HCT116 (cell line): Measurements from ENCODE around the gene AP1B1.

Experiments used
- JUND ChIP-seq: IDR thresholded peaks from 2 replicates; pipeline ENCODE4 v1.6.1; 2012
- POLR2A ChIP-seq: IDR thresholded peaks from 2 replicates; pipeline ENCODE4 v1.7.0; 2011; ENCODE audit warnings: borderline replicate concordance; ENCODE audit not compliant: insufficient read depth, insufficient read length; ENCODE audit errors: extremely low read depth
- TF ChIP-seq, protein P1 (sequence below): IDR thresholded peaks from 2 replicates; pipeline ENCODE4 v1.6.1; 2012
- TF ChIP-seq, protein P2 (sequence below), 3 experiments: fragments of 200-600 bp in 1 of 3; sonication (generic) in 1 of 3; IDR thresholded peaks in 2 of 3; conservative IDR thresholded peaks in 1 of 3; 2 replicates each; pipeline ENCODE4 v1.5.1; 2012 to 2017; ENCODE audit warnings: low read depth in 2 of 3, low read length in 2 of 3, antibody characterized with exemption in 1 of 3, borderline replicate concordance in 1 of 3, control low read depth in 1 of 3, mild to moderate bottlenecking in 1 of 3, mixed read lengths in 1 of 3, mixed run types in 1 of 3, moderate library complexity in 1 of 3; ENCODE audit not compliant: insufficient read depth in 1 of 3

DNA sequence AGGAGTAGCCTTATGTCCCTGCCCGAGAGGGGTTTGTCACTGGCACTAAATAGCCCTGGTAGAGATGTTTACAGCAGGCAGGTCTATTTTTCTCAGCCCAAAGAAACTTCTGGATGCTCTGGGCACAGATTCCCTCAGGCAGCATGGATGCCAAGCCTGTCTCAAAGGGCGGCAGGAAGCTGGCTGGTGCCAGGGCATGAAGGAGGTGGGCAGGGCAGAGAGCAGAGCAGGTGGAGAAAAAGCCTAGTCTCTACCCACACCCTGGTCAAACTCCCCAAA is 86.0 kb downstream of the AP1B1 start:
- TF ChIP-seq POLR2A (no peak), JUND (no peak)
- TF ChIP-seq, protein P1, sequence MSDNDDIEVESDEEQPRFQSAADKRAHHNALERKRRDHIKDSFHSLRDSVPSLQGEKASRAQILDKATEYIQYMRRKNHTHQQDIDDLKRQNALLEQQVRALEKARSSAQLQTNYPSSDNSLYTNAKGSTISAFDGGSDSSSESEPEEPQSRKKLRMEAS, result no peak
- TF ChIP-seq, protein P2, sequence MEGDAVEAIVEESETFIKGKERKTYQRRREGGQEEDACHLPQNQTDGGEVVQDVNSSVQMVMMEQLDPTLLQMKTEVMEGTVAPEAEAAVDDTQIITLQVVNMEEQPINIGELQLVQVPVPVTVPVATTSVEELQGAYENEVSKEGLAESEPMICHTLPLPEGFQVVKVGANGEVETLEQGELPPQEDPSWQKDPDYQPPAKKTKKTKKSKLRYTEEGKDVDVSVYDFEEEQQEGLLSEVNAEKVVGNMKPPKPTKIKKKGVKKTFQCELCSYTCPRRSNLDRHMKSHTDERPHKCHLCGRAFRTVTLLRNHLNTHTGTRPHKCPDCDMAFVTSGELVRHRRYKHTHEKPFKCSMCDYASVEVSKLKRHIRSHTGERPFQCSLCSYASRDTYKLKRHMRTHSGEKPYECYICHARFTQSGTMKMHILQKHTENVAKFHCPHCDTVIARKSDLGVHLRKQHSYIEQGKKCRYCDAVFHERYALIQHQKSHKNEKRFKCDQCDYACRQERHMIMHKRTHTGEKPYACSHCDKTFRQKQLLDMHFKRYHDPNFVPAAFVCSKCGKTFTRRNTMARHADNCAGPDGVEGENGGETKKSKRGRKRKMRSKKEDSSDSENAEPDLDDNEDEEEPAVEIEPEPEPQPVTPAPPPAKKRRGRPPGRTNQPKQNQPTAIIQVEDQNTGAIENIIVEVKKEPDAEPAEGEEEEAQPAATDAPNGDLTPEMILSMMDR (IDR thresholded peaks at IDR 0.05 in 2 of 3, conservative IDR thresholded peaks at IDR 0.05 in 1 of 3; ENCODE audit: borderline replicate concordance in 1 of 3, insufficient read depth in 1 of 3, low read depth in 2 of 3, low read length in 2 of 3), result no peak
